Fibroblast of lung (primary cell): ENCODE measurements around the gene KDM2A. TPM values are rescaled to one million over a fixed set of nuclear protein-coding genes. Genes with fewer than 3 reads are reported as not detected.

Experiments
- DNase-seq, 2 donors: peaks; one replicate each; pipeline versions ENCODE4 v3.0.0 to v3.0.0-alpha.2; 2010; ENCODE audit warnings: low read depth in 2 of 2
- H2AFZ ChIP-seq: 2 replicates; pipeline ENCODE4 v1.5.1; 2012; ENCODE audit warnings: low read length, control low read depth, inconsistent platforms
- H3K27ac ChIP-seq: 2 replicates; pipeline ENCODE4 v1.5.1; 2011; ENCODE audit warnings: low read length, control low read depth; ENCODE audit not compliant: insufficient read depth
- H3K27me3 ChIP-seq: 2 replicates; pipeline ENCODE4 v1.5.1; 2011; ENCODE audit warnings: mild to moderate bottlenecking, low read length; ENCODE audit not compliant: control insufficient read depth, insufficient read depth
- H3K36me3 ChIP-seq: 2 replicates; pipeline ENCODE4 v1.5.1; 2011; ENCODE audit warnings: low read length; ENCODE audit not compliant: control insufficient read depth, insufficient read depth
- H3K4me1 ChIP-seq: 2 replicates; pipeline ENCODE4 v1.5.1; 2011; ENCODE audit warnings: low read length; ENCODE audit not compliant: control insufficient read depth, insufficient read depth; ENCODE audit errors: extremely low read depth
- H3K4me2 ChIP-seq: 2 replicates; pipeline ENCODE4 v1.5.1; 2011; ENCODE audit warnings: low read length, control low read depth; ENCODE audit not compliant: insufficient read depth; ENCODE audit errors: extremely low read depth
- H3K4me3 ChIP-seq, 4 experiments: fragments of 200-600 bp in 1 of 4; sonication (generic) in 1 of 4; replicated peaks in 1 of 4; 2 replicates each; pipeline ENCODE4 v1.5.1; 2011 to 2016; ENCODE audit warnings: low read length in 4 of 4, low read depth in 3 of 4, mild to moderate bottlenecking in 3 of 4, control low read depth in 2 of 4, inconsistent platforms in 1 of 4, mixed read lengths in 1 of 4; ENCODE audit not compliant: insufficient read depth in 1 of 4; ENCODE audit errors: control extremely low read depth in 1 of 4
- H3K79me2 ChIP-seq: 2 replicates; pipeline ENCODE4 v1.5.1; 2012; ENCODE audit warnings: mild to moderate bottlenecking, low read length, inconsistent platforms; ENCODE audit not compliant: control insufficient read depth, insufficient read depth
- H3K9ac ChIP-seq: 2 replicates; pipeline ENCODE4 v1.5.1; 2011; ENCODE audit warnings: mild to moderate bottlenecking, low read length, control low read depth; ENCODE audit not compliant: insufficient read depth
- H3K9me3 ChIP-seq: 2 replicates; pipeline ENCODE4 v1.5.1; 2012; ENCODE audit warnings: low read depth, low read length; ENCODE audit not compliant: control insufficient read depth, insufficient read depth
- H4K20me1 ChIP-seq: 2 replicates; pipeline ENCODE4 v1.5.1; 2011; ENCODE audit warnings: low read length; ENCODE audit not compliant: control insufficient read depth, insufficient read depth; ENCODE audit errors: extremely low read depth
- EZH2 ChIP-seq: IDR thresholded peaks from 2 replicates; pipeline ENCODE4 v1.5.1; 2012; ENCODE audit warnings: low read length, control low read depth, mild to moderate bottlenecking; ENCODE audit errors: missing control alignments
- polyA plus RNA-seq, 2 donors: library from polyadenylated mRNA; depleted of rRNA in 1 of 2; stranded (reverse) in 1 of 2; unstranded in 1 of 2; fragments of >200 nt; gene quantifications; 2 replicates each; pipeline ENCODE4 v1.2.1, GENCODE V29; 2011 to 2012; ENCODE audit warnings: missing spikeins in 1 of 2
- total RNA-seq: library from RNA; depleted of rRNA; stranded (reverse); fragments of >200 nt; gene quantifications from 2 replicates; pipeline ENCODE4 v1.2.1, GENCODE V29; 2014
- TF ChIP-seq, protein P1 (sequence below), 2 donors: IDR thresholded peaks in 1 of 2; conservative IDR thresholded peaks in 1 of 2; 1 replicate in 1 of 2; 2 replicates in 1 of 2; pipeline ENCODE4 v1.5.1; 2011 to 2012; ENCODE audit warnings: low read length in 2 of 2, control low read depth in 1 of 2, inconsistent platforms in 1 of 2, low read depth in 1 of 2, mild to moderate bottlenecking in 1 of 2

The KDM2A gene
- total and polyA plus RNA-seq, 2 donors (not counting 1 experiment from before 2014, with no cell fraction given): 36.4 to 42.6 TPM

DNA sequence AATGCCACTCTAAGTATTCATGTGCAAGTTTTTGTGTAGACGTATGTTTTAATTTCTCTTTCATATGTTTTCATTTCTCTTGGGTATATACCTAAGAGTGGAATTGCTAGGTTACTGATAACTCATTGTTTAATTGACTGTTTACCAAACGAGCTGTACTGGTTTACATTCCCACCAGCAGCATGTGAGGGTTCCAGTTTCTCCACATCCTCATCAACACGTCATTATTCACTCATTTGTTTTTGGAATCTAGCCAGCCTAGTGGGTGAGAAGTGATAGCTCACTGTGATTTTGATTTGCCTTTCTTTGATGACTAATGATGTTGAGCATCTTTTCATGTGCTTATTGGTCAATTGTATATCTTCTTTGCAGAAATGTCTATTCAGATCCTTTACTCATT is 174.0 kb downstream of the KDM2A start:
- H3K4me3 ChIP-seq: no peak overlapping the region
- H3K27ac ChIP-seq: peak overlapping the region; percentile 32
- peak; percentile 49 to 62 for DNase-seq
- peaks cover 16% of the 10 kb centered on the region for H3K36me3 ChIP-seq
- no peaks in the 10 kb centered on the region for H4K20me1 ChIP-seq
- TF ChIP-seq, protein P1, sequence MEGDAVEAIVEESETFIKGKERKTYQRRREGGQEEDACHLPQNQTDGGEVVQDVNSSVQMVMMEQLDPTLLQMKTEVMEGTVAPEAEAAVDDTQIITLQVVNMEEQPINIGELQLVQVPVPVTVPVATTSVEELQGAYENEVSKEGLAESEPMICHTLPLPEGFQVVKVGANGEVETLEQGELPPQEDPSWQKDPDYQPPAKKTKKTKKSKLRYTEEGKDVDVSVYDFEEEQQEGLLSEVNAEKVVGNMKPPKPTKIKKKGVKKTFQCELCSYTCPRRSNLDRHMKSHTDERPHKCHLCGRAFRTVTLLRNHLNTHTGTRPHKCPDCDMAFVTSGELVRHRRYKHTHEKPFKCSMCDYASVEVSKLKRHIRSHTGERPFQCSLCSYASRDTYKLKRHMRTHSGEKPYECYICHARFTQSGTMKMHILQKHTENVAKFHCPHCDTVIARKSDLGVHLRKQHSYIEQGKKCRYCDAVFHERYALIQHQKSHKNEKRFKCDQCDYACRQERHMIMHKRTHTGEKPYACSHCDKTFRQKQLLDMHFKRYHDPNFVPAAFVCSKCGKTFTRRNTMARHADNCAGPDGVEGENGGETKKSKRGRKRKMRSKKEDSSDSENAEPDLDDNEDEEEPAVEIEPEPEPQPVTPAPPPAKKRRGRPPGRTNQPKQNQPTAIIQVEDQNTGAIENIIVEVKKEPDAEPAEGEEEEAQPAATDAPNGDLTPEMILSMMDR (conservative IDR thresholded peaks at IDR 0.05 in 1 of 2, IDR thresholded peaks at IDR 0.05 in 1 of 2; ENCODE audit: low read depth in 1 of 2, low read length in 2 of 2): no peak
- no peak for TF ChIP-seq EZH2
- H2AFZ ChIP-seq: no peak overlapping the region
- no peaks in the 10 kb centered on the region for H3K27me3 ChIP-seq
- no peak overlapping the region for H3K9ac ChIP-seq
- no peaks in the 10 kb centered on the region for H3K9me3 ChIP-seq
- peaks cover 15% of the 10 kb centered on the region for H3K4me1 ChIP-seq
- no peak overlapping the region for H3K4me2 ChIP-seq
- H3K79me2 ChIP-seq: peaks cover 18% of the 10 kb centered on the region

DNA sequence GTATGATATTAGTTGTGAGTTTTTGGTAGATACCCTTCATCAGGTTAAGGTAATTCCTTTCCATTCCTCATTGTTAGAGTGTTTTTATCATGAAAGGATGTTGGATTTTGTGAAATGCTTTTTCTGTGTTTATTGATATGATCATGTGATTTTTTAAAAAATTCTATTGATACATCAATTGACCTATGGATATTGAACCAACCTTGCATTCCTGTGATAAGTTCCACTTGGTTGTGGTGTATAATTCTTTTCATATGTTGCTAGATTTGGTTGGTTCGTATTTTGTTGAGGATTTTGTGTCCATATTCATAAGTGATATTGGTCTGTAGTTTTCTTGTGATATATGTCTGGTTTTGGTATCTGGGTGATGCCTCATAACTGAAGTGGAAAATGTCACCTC is 176.8 kb downstream of the KDM2A start:
- no peaks in the 10 kb centered on the region for H4K20me1 ChIP-seq
- no peak overlapping the region for H3K4me2 ChIP-seq
- H3K9me3 ChIP-seq: no peaks in the 10 kb centered on the region
- H2AFZ ChIP-seq: no peak overlapping the region
- H3K27ac ChIP-seq: no peak overlapping the region
- H3K79me2 ChIP-seq: peaks cover 4% of the 10 kb centered on the region
- H3K4me3 ChIP-seq: no peak overlapping the region
- H3K4me1 ChIP-seq: peaks cover 7% of the 10 kb centered on the region
- peaks cover 12% of the 10 kb centered on the region for H3K36me3 ChIP-seq
- H3K27me3 ChIP-seq: no peaks in the 10 kb centered on the region
- peak in 1 of 2 donors; percentile 43 for DNase-seq
- no peak for TF ChIP-seq EZH2
- TF ChIP-seq, protein P1 (conservative IDR thresholded peaks at IDR 0.05 in 1 of 2, IDR thresholded peaks at IDR 0.05 in 1 of 2; ENCODE audit: low read depth in 1 of 2, low read length in 2 of 2): no peak
- no peak overlapping the region for H3K9ac ChIP-seq

DNA sequence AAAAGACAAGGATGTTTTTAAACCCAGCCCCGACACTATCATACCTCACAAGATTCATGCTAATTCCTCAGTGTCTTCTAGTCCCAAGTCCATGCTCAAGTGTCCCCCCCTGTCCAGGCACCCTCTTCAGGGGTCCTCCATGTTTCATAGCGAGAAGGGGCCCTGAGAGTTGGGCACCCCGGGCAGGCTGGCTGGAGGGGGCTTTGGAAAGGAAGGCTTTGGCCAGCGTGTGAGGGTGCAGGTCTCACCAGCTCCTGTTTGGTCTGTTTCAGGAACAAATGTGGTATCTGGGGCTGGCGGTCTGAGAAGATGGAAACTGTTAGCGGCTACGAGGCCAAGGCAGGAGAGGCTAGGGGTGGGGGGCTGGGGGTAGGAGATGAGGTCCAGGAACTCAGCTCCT is 179.7 kb downstream of the KDM2A start:
- Histone ChIP-seq H3K4me2 (no peak overlapping the region), H3K9ac (no peak overlapping the region), H2AFZ (no peak overlapping the region), H3K36me3 (peaks cover 11% of the 10 kb centered on the region), H3K79me2 (peaks cover 2% of the 10 kb centered on the region), H4K20me1 (no peaks in the 10 kb centered on the region), H3K4me3 (no peak overlapping the region), H3K4me1 (peaks cover 9% of the 10 kb centered on the region), H3K27me3 (no peaks in the 10 kb centered on the region), H3K9me3 (no peaks in the 10 kb centered on the region), H3K27ac (no peak overlapping the region)
- no peak for DNase-seq
- TF ChIP-seq, protein P1 (conservative IDR thresholded peaks at IDR 0.05 in 1 of 2, IDR thresholded peaks at IDR 0.05 in 1 of 2; ENCODE audit: low read depth in 1 of 2, low read length in 2 of 2): no peak
- TF ChIP-seq EZH2: no peak
